K562 (cell line): Measurements from ENCODE around the gene CREB3L4. TPM values are rescaled to one million over a fixed set of nuclear protein-coding genes. Genes with fewer than 3 reads are reported as not detected.

Source experiments
- ATAC-seq: fragments of 200-7000 bp; cut with Tn5 transposase; 3 replicates; pipeline ENCODE4 v1.9.1; 2020; ENCODE audit warnings: moderate library complexity
- BruUV-seq: library from RNA; stranded (reverse); fragments of 400-500 nt; replicated peaks from 2 replicates; lab custom pipeline; 2021; lab: Mats Ljungman, UMichigan
- CTCF ChIA-PET: fragments of 300-600 bp; formaldehyde crosslinking; extraction: SDS; loops from one replicate; lab custom pipeline; 2021; ENCODE audit warnings: low intra/inter-chr PET ratio; lab: Yijun Ruan, JAX
- POLR2A ChIA-PET: fragments of 300-600, 350-650 bp; sonication (Branson Sonifier 250); formaldehyde crosslinking; extraction: SDS; loops from one replicate; lab custom pipeline; 2021; ENCODE audit warnings: antibody characterized with exemption, inconsistent platforms; lab: Yijun Ruan, JAX
- DNase-seq, 4 experiments: peaks; one replicate each; pipeline versions ENCODE4 v3.0.0 to v3.0.0-alpha.2; 2011 to 2018; ENCODE audit warnings: low spot score in 3 of 4, mixed read lengths in 3 of 4; ENCODE audit errors: extremely low read depth in 1 of 4
- FAIRE-seq: peaks from 2 replicates; lab custom pipeline; 2011; peaks lifted over from hg19 to GRCh38; lab: Jason Lieb, UNC
- H2AFZ ChIP-seq: 2 replicates; pipeline ENCODE4 v1.6.0; 2011; ENCODE audit warnings: low read depth, low read length, control low read depth, inconsistent platforms
- H3K27ac ChIP-seq: fragments of 200-600 bp; 3 replicates; pipeline ENCODE4 v1.8.0; 2011; ENCODE audit warnings: low read depth, mild to moderate bottlenecking, control low read depth, inconsistent platforms, low read length, moderate library complexity, mixed read lengths; ENCODE audit errors: extremely low read depth
- H3K27me3 ChIP-seq, 2 experiments: fragments of 300-600 bp in 1 of 2; 2 replicates in 1 of 2; 3 replicates in 1 of 2; pipeline versions ENCODE4 v1.6.0 to v1.8.0; 2011; ENCODE audit warnings: inconsistent platforms in 2 of 2, low read length in 2 of 2, mild to moderate bottlenecking in 1 of 2, mixed read lengths in 1 of 2, moderate library complexity in 1 of 2; ENCODE audit not compliant: control insufficient read depth in 2 of 2, insufficient read depth in 2 of 2
- H3K36me3 ChIP-seq: fragments of 300-600 bp; 3 replicates; pipeline ENCODE4 v1.8.0; 2011; ENCODE audit warnings: mild to moderate bottlenecking, low read length, inconsistent platforms; ENCODE audit not compliant: control insufficient read depth, insufficient read depth
- H3K4me1 ChIP-seq, 2 experiments: fragments of 200-600 bp in 1 of 2; replicated peaks in 1 of 2; 2 replicates in 1 of 2; 3 replicates in 1 of 2; pipeline versions ENCODE4 v1.5.1 to v1.8.0; 2011; ENCODE audit warnings: inconsistent platforms in 2 of 2, low read length in 2 of 2, mild to moderate bottlenecking in 1 of 2, mixed read lengths in 1 of 2, moderate library complexity in 1 of 2; ENCODE audit not compliant: control insufficient read depth in 2 of 2, insufficient read depth in 2 of 2
- H3K4me2 ChIP-seq: 2 replicates; pipeline ENCODE4 v1.6.1; 2011; ENCODE audit warnings: low read length, control low read depth, inconsistent platforms, mixed read lengths; ENCODE audit not compliant: insufficient read depth
- H3K4me3 ChIP-seq: fragments of 200-600 bp; sonication (generic), shearing (Covaris generic); 2 replicates; pipeline ENCODE4 v1.5.1; 2016; ENCODE audit warnings: control low read depth, inconsistent platforms
- H3K79me2 ChIP-seq: fragments of 200-600 bp; 3 replicates; pipeline ENCODE4 v1.8.0; 2011; ENCODE audit warnings: low read length, inconsistent platforms; ENCODE audit not compliant: control insufficient read depth, insufficient read depth
- H3K9ac ChIP-seq, 2 experiments: 2 replicates each; pipeline versions ENCODE4 v1.6.0 to v1.6.1; 2011; ENCODE audit warnings: low read depth in 2 of 2, low read length in 2 of 2, control low read depth in 1 of 2, inconsistent platforms in 1 of 2, mild to moderate bottlenecking in 1 of 2, mixed read lengths in 1 of 2; ENCODE audit not compliant: insufficient read depth in 1 of 2
- H3K9me1 ChIP-seq: one replicate; pipeline ENCODE4 v1.6.0; 2011; ENCODE audit warnings: inconsistent platforms, mild to moderate bottlenecking, low read length, moderate library complexity; ENCODE audit not compliant: control insufficient read depth, insufficient read depth
- H3K9me3 ChIP-seq: replicated peaks from 2 replicates; pipeline ENCODE4 v1.5.1; 2011; ENCODE audit warnings: low read depth, low read length, inconsistent platforms; ENCODE audit not compliant: control insufficient read depth, insufficient read depth
- H4K20me1 ChIP-seq: replicated peaks from 2 replicates; pipeline ENCODE4 v1.6.1; 2011; ENCODE audit warnings: low read length, inconsistent platforms, mixed read lengths; ENCODE audit not compliant: control insufficient read depth, insufficient read depth
- ARID3A ChIP-seq: IDR thresholded peaks from 2 replicates; pipeline ENCODE4 v1.6.1; 2012; ENCODE audit warnings: low read depth, low read length, improper control_type of control experiment, borderline replicate concordance
- ELF1 ChIP-seq: fragments of 200-800 bp; sonication (Bioruptor generic); IDR thresholded peaks from 2 replicates; pipeline ENCODE4 v1.6.1; 2016; ENCODE audit warnings: missing genetic modification characterization, missing compliant biosample characterization
- GMEB1 ChIP-seq: fragments of 250-450 bp; sonication (Bioruptor Pico); IDR thresholded peaks from 2 replicates; pipeline ENCODE4 v1.4.0; 2020; ENCODE audit warnings: mild to moderate bottlenecking
- ILF3 ChIP-seq: fragments of 450-650 bp; IDR thresholded peaks from 2 replicates; pipeline ENCODE4 v1.6.1; 2018; ENCODE audit warnings: antibody characterized with exemption, mild to moderate bottlenecking, moderate library complexity, borderline replicate concordance
- RBFOX2 ChIP-seq: fragments of 200-400 bp; formaldehyde crosslinking; IDR thresholded peaks from 2 replicates; pipeline ENCODE4 v1.6.1; 2017; ENCODE audit warnings: low read depth, mild to moderate bottlenecking, low read length, moderate library complexity
- TCF7L2 ChIP-seq: fragments of 150-350 bp; IDR thresholded peaks from 2 replicates; pipeline ENCODE4 v1.6.1; 2016; ENCODE audit warnings: low read depth, mild to moderate bottlenecking, low read length, moderate library complexity
- WGBS: fragments of 100-300 bp; shearing (Covaris generic); methylation state at CpG from one replicate; pipeline ENCODE4 v1.1.6; 2016; ENCODE audit warnings: low coverage, mixed read lengths; ENCODE audit not compliant: insufficient coverage; ENCODE audit errors: missing lambda C conversion rate; 5-methylcytosine and 5-hydroxymethylcytosine counted together
- in situ Hi-C: fragments of 300-500 bp; cut with MboI; formaldehyde crosslinking; loops from 4 replicates; pipeline ENCODE4 v1.15.0; 2018; ENCODE audit warnings: inconsistent platforms, mixed read lengths
- intact Hi-C: fragments of 100-400 bp; cut with micrococcal nuclease; formaldehyde crosslinking; loops from 2 replicates; pipeline ENCODE4 v1.14.2; 2022
- polyA plus RNA-seq, 8 experiments: library from polyadenylated mRNA; depleted of rRNA in 4 of 8; stranded (reverse) in 5 of 8; unstranded in 3 of 8; fragments of >200 nt; fragmentation: Nextera tagmentation in 2 of 8; fragmentation: Illumina TruSeq in 1 of 8; extraction: Ambion mirVana in 2 of 8; extraction: Trizol in 1 of 8; gene quantifications; 2 replicates each; pipeline versions ENCODE4 v1.2.1 to v1.2.3, GENCODE V29; 2011 to 2014; ENCODE audit warnings: inconsistent platforms in 1 of 8, missing spikeins in 1 of 8
- total RNA-seq, 7 experiments: library from RNA; depleted of rRNA in 6 of 7; stranded (reverse); fragments of >200 nt in 6 of 7; fragmentation: Illumina TruSeq in 2 of 7; extraction: Trizol in 2 of 7; gene quantifications; 2 replicates each; pipeline versions ENCODE4 v1.2.1 to v1.2.3, GENCODE V29; 2011 to 2021; ENCODE audit warnings: low replicate concordance in 1 of 7

Gene CREB3L4
- total and polyA plus RNA-seq, 9 of the 15 experiments (the other 6 are each of a cell fraction or from before 2014, with no cell fraction given) = 9.9 to 18.6 (median 13.9) TPM

GRCh38 chr1:153991151-153991630, 23.5 kb downstream of the CREB3L4 start (continued):
- no peak for TF ChIP-seq GMEB1 (CRISPR knock-in tag)
- no peak for TF ChIP-seq ARID3A

GRCh38 chr1:153991806-153992205, 24.1 kb downstream of the CREB3L4 start:
- POLR2A ChIA-PET = interaction anchor here (0.6 to 4.4 kb wide), 23 partner anchors 10 to 287 kb away, joined by 3 to 104 read pairs (median 9); partner anchors contain the start of genes CREB3L4, CRTC2, DENND4B and GATAD2B
- intact Hi-C loops = loop anchor here (5.0 kb wide), 1 partner anchor 190 kb away; no protein-coding TSS in a partner anchor
- Histone ChIP-seq H3K27ac (peak overlapping the region; percentile 98), H3K9me1 (no peaks in the 10 kb centered on the region), H2AFZ (no peak overlapping the region), H3K27me3 (no peaks in the 10 kb centered on the region), H3K4me3 (peak overlapping the region; percentile 81), H3K4me1 (peaks cover 4 to 11% of the 10 kb centered on the region in 2 experiments; a peak in 2 of 5 replicates), H3K9ac (peak overlapping the region; percentile 80 to 97), H3K79me2 (peaks cover 27% of the 10 kb centered on the region), H4K20me1 (no peaks in the 10 kb centered on the region; the same call in 1 of the 2 replicates), H3K36me3 (peaks cover 43% of the 10 kb centered on the region), H3K9me3 (no peaks in the 10 kb centered on the region), H3K4me2 (peak overlapping the region; percentile 98)
- CTCF ChIA-PET = no interaction called here
- ATAC-seq (no peak), DNase-seq (no peak), FAIRE-seq (no peak)
- TF ChIP-seq TCF7L2 = no peak
- peak; percentile 65 for TF ChIP-seq RBFOX2
- 0 out of 2 replicates have a peak, but pooled peaks have one; percentile 24 for TF ChIP-seq ILF3
- 0 out of 2 replicates have a peak, but pooled peaks have one; percentile 6 for TF ChIP-seq ELF1 (tag)
- in situ Hi-C loops = no loop called here
- no TSS peak for BruUV-seq
- 5% methylated on average over 2 of the region's 2 CpGs for WGBS
